Aorta (tissue), 5 donors: ENCODE data around the gene DRD1. TPM values are rescaled to one million over a fixed set of nuclear protein-coding genes. Genes with fewer than 3 reads are reported as not detected.

Experiments
- ATAC-seq: fragments of 200-7000 bp; cut with Tn5 transposase; one replicate; pipeline ENCODE4 v1.9.1; 2022; ENCODE audit warnings: moderate library complexity; ENCODE audit not compliant: low FRiP score
- DNase-seq, 2 donors: peaks; one replicate each; pipeline ENCODE4 v3.0.0-alpha.2; 2020
- H3K27ac ChIP-seq, 2 donors: one replicate each; pipeline ENCODE4 v1.5.1; 2013; ENCODE audit warnings: low read length in 2 of 2, mild to moderate bottlenecking in 2 of 2, moderate library complexity in 2 of 2, control low read depth in 1 of 2, inconsistent platforms in 1 of 2, low read depth in 1 of 2
- H3K27me3 ChIP-seq, 2 donors: one replicate each; pipeline ENCODE4 v1.6.1; 2013; ENCODE audit warnings: control low read depth in 1 of 2, low read length in 1 of 2, mild to moderate bottlenecking in 1 of 2, moderate library complexity in 1 of 2; ENCODE audit not compliant: insufficient read depth in 2 of 2, control insufficient read depth in 1 of 2
- H3K36me3 ChIP-seq, 2 donors: one replicate each; pipeline ENCODE4 v1.6.1; 2013; ENCODE audit warnings: control low read depth in 1 of 2, low read length in 1 of 2, mild to moderate bottlenecking in 1 of 2; ENCODE audit not compliant: insufficient read depth in 2 of 2, control insufficient read depth in 1 of 2
- H3K4me1 ChIP-seq, 2 donors: one replicate each; pipeline ENCODE4 v1.6.1; 2013; ENCODE audit warnings: low read length in 2 of 2, control low read depth in 1 of 2, mild to moderate bottlenecking in 1 of 2, moderate library complexity in 1 of 2; ENCODE audit not compliant: insufficient read depth in 2 of 2, control insufficient read depth in 1 of 2
- H3K4me3 ChIP-seq, 2 donors: one replicate each; pipeline ENCODE4 v1.5.1; 2013; ENCODE audit warnings: low read length in 2 of 2, control low read depth in 1 of 2, mild to moderate bottlenecking in 1 of 2
- H3K9me3 ChIP-seq: one replicate; pipeline ENCODE4 v1.6.1; 2013; ENCODE audit warnings: mild to moderate bottlenecking, low read length; ENCODE audit not compliant: control insufficient read depth
- WGBS, 2 donors: extraction: QIAGEN DNeasy Blood & Tissue Kit; methylation state at CpG; one replicate each; pipeline ENCODE4 v1.1.7; 2013; 5-methylcytosine and 5-hydroxymethylcytosine counted together
- intact Hi-C, 2 donors: fragments of 100-400 bp; cut with DNase I; formaldehyde crosslinking; loops; one replicate each; pipeline versions ENCODE4 v1.14.2 to v1.15.0; 2022
- polyA plus RNA-seq, 2 donors: library from polyadenylated mRNA; stranded (reverse); fragments of 200-250 nt; gene quantifications; one replicate each; pipeline ENCODE4 v1.2.3, GENCODE V29; 2013
- total RNA-seq, 2 donors: library from RNA; stranded (reverse); fragmentation: NEBNext Ultra II Directional; extraction: Animal tissue kit (Norgen Biotek cat#: 25700); gene quantifications; one replicate each; pipeline ENCODE4 v1.2.1, GENCODE V29; 2021
- donor health status: healthy with polysubstance abuse.
- donor health status: Bipolar disorder and iron deficiency.
- donor health status: DM: no; HTN: no; CAD: no.
- donor health status: DM: no; HTN: no; CAD: no.
- donor health status: DM: yes; HTN: yes; CAD: no.

Gene DRD1
- total and polyA plus RNA-seq, 4 donors: 0.13 to 2.1 (median 0.53) TPM

- no peak for ATAC-seq
- Histone ChIP-seq H3K36me3 (peaks cover 0 to 4% of the 10 kb centered on the region in 2 donors), H3K4me3 (no peak overlapping the region), H3K9me3 (no peaks in the 10 kb centered on the region), H3K27ac (no peak overlapping the region), H3K27me3 (no peaks in the 10 kb centered on the region), H3K4me1 (peaks cover 0 to 4% of the 10 kb centered on the region in 2 donors)
- 97 to 98% methylated on average over 26 of the region's 26 CpGs for WGBS, 2 donors
- no peak for DNase-seq
- intact Hi-C loops: no loop called here
These were observed 40.3 kb upstream of the DRD1 start for GRCh38 chr5:175484322-175484721.

- WGBS, 2 donors: 90 to 96% methylated on average over 8 of the region's 8 CpGs
- no peak for ATAC-seq
- intact Hi-C loops: no loop called here
- no peaks in the 10 kb centered on the region for H3K27me3 ChIP-seq
- H3K4me3 ChIP-seq: no peak overlapping the region
- no peak for DNase-seq
- H3K36me3 ChIP-seq: peaks cover 0 to 4% of the 10 kb centered on the region in 2 donors
- H3K9me3 ChIP-seq: no peaks in the 10 kb centered on the region
- peaks cover 0 to 4% of the 10 kb centered on the region in 2 donors for H3K4me1 ChIP-seq
- H3K27ac ChIP-seq: no peak overlapping the region
These were observed 39.4 kb upstream of the DRD1 start for GRCh38 chr5:175483337-175483736.

DNA sequence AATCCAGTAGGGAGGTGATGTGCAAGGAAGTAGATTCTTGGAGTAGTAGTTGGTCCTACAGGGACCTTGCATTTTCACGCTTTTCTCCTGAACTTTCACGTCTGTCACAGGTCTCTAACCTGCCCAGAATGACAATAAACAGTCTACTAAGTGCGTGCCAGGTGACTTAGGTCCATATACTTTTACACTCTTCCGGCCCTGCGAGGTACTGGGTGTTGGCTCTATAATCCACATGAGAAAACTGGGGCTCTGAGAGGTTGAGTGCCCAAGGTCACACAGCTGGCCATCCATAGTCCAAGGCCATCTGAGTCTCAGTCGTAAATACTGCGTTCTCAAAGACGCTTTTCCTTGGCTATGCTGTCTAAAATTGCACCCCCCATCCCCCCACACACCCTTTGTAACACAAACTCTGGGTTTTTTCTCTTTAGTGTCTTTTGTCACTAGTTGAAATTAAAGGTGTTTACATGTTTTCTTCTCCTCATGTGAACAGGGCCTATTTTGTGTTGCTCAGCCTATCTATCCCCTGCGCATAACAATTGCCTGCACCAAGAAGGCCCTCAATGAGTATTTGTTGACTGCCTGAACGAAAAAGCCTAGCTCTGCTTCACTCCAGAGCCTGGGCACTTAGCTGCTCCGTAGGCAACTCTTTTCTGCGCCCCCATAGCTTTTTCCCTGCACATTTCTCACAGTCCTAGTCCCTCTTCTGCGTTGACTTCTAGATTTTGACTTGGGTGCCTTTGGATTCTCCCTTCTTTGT lies 35.3 kb upstream of the DRD1 start:
- Histone ChIP-seq H3K36me3 (peaks cover 0 to 2% of the 10 kb centered on the region in 2 donors), H3K4me3 (peak overlapping the region; percentile 80 to 87), H3K4me1 (peaks cover 0 to 4% of the 10 kb centered on the region in 2 donors), H3K9me3 (no peaks in the 10 kb centered on the region), H3K27me3 (no peaks in the 10 kb centered on the region), H3K27ac (no peak overlapping the region)
- ATAC-seq (no peak), DNase-seq (no peak)
- WGBS, 2 donors: 33 to 35% methylated on average over 13 of the region's 13 CpGs
- intact Hi-C loops: no loop called here

GRCh38 chr5:175478384-175479124 lies 34.6 kb upstream of the DRD1 start, which contains the start of gene SFXN1:
SFXN1 (plus strand) TSS chr5:175478560; CDS start chr5:175492104, 13,544 bp downstream.
- ATAC-seq: peak; percentile 93
- no peaks in the 10 kb centered on the region for H3K36me3 ChIP-seq
- H3K9me3 ChIP-seq: no peaks in the 10 kb centered on the region
- peak within 1 kb of the TSS; percentile 80 to 87 for H3K4me3 ChIP-seq
- WGBS, 2 donors: 0 to 1% methylated on average over 82 to 94 of the region's 94 CpGs
- intact Hi-C loops: no loop called here
- no peaks in the 10 kb centered on the region for H3K27me3 ChIP-seq
- no peak within 1 kb of the TSS for H3K27ac ChIP-seq
- H3K4me1 ChIP-seq: peaks cover 0 to 4% of the 10 kb centered on the region in 2 donors
- peak; percentile 83 to 92 for DNase-seq

DNA sequence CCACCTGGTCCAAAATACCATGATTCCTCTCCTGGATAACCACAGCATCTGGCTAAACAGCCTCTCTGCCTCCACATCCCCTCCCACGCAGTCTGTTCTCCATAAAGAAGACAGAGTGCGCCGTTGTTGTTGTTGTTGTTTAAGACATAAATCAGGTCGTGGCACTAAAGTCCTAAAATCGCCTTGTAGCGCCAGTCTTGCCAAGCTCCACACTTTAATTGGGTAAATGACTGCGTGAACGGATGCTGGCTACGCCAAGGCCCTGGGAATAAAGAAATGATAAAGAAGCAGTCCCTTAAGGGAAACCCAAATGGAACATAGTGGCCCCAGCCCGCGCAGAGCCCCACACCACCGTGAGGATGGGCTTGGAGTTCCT lies 34.0 kb upstream of the DRD1 start:
- H3K4me3 ChIP-seq: peak overlapping the region; percentile 80 to 87
- ATAC-seq (no peak), DNase-seq (no peak)
- intact Hi-C loops: no loop called here
- peaks cover 0 to 4% of the 10 kb centered on the region in 2 donors for H3K4me1 ChIP-seq
- no peaks in the 10 kb centered on the region for H3K27me3 ChIP-seq
- H3K9me3 ChIP-seq: no peaks in the 10 kb centered on the region
- no peak overlapping the region for H3K27ac ChIP-seq
- no peaks in the 10 kb centered on the region for H3K36me3 ChIP-seq
- WGBS, 2 donors: 6% methylated on average over 12 of the region's 12 CpGs

DNA sequence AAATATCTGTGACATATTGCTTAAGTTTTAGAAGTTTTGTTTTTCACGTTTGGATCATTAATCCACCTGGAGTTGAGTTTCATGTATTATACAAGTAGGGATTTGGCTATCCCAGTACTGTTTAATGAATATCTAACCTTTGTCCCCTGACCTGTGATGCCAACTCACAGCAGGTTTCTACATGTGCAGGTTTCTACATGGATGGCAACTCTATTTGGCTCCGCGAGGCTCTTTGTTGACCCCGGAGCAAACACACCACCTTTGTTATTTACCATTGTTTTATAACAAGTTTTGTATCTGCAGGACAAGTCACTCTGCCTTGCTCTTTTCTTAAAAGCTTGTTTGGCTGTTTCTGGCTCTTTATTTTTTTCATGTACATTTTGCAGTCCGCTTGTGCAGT lies 33.5 kb upstream of the DRD1 start:
- 79 to 81% methylated on average over 5 of the region's 5 CpGs for WGBS, 2 donors
- Histone ChIP-seq H3K9me3 (no peaks in the 10 kb centered on the region), H3K4me1 (peaks cover 0 to 4% of the 10 kb centered on the region in 2 donors), H3K4me3 (no peak overlapping the region), H3K36me3 (no peaks in the 10 kb centered on the region), H3K27me3 (no peaks in the 10 kb centered on the region), H3K27ac (no peak overlapping the region)
- intact Hi-C loops: no loop called here
- ATAC-seq: no peak
- DNase-seq: no peak

GRCh38 chr5:175475248-175475647 lies 31.3 kb upstream of the DRD1 start:
- Histone ChIP-seq H3K27ac (no peak overlapping the region), H3K4me1 (peaks cover 0 to 4% of the 10 kb centered on the region in 2 donors), H3K27me3 (no peaks in the 10 kb centered on the region), H3K36me3 (no peaks in the 10 kb centered on the region), H3K4me3 (no peak overlapping the region), H3K9me3 (no peaks in the 10 kb centered on the region)
- 77 to 91% methylated on average over 1 of the region's 1 CpG for whole genome bisulfite sequencing, 2 donors
- no peak for DNase-seq
- no peak for ATAC-seq
- intact Hi-C loops: no loop called here

DNA sequence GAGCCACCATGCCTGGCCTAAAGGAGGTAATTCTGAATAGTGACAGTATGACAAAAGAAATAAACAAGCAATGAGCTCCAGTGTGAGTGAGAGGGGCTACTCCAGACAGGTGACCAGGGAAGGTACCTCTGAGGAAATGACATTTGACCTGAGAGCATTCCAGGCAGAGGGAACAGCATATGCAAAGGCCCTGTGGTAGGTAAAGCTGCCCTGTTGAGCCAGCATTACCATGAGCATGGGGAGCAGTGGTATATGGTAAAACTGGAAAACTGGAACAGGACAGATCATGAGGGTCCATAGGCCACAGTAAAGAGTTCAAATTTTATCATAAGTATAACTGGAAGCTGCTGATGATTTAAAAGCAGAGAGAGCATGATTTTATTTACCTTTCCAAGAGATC lies 28.4 kb upstream of the DRD1 start:
- no peaks in the 10 kb centered on the region for H3K27me3 ChIP-seq
- H3K4me1 ChIP-seq: no peaks in the 10 kb centered on the region
- intact Hi-C loops: no loop called here
- no peaks in the 10 kb centered on the region for H3K36me3 ChIP-seq
- H3K4me3 ChIP-seq: no peak overlapping the region
- H3K9me3 ChIP-seq: no peaks in the 10 kb centered on the region
- ATAC-seq: no peak
- no peak overlapping the region for H3K27ac ChIP-seq
- no peak for DNase-seq

- Histone ChIP-seq H3K4me1 (no peaks in the 10 kb centered on the region), H3K27ac (no peak overlapping the region), H3K4me3 (no peak overlapping the region), H3K27me3 (no peaks in the 10 kb centered on the region), H3K9me3 (no peaks in the 10 kb centered on the region), H3K36me3 (no peaks in the 10 kb centered on the region)
- ATAC-seq (no peak), DNase-seq (no peak)
- WGBS, 2 donors: 78 to 91% methylated on average over 6 of the region's 6 CpGs
- intact Hi-C loops: no loop called here
These were observed 27.6 kb upstream of the DRD1 start for GRCh38 chr5:175471628-175472027.
